GM19240 (cell line): ENCODE measurements around the gene PTPRM.
"Not testable (repeated sequence)": the region's sequence is repeated elsewhere in the genome, so short reads cannot be mapped to it uniquely, and the experiment has no call there.

Source experiments
- DNase-seq: peaks from one replicate; pipeline ENCODE4 v3.0.0; 2011; ENCODE audit warnings: low spot score; ENCODE audit not compliant: insufficient read length

The PTPRM gene

DNA sequence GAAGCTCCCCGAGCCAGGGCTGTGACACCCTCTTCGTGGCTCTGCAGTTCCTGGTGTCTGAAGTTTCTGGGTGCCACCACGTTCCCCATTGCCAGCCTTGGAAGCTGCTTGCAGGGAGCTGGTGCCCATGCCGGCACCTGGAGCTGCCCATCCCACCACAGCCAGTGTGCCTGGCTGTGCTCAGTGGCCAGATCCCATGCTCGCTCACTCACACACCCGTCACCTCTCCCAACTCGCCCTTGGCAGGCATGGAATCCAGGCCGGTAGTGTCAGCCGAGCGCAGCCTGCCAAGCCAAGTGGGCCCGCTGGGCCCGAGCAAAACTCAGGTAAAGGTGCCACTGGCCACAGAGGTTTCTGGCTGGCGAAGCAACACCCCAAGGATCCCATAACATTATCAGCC is 370.2 kb downstream of the PTPRM start:
- no peak for DNase-seq

DNA sequence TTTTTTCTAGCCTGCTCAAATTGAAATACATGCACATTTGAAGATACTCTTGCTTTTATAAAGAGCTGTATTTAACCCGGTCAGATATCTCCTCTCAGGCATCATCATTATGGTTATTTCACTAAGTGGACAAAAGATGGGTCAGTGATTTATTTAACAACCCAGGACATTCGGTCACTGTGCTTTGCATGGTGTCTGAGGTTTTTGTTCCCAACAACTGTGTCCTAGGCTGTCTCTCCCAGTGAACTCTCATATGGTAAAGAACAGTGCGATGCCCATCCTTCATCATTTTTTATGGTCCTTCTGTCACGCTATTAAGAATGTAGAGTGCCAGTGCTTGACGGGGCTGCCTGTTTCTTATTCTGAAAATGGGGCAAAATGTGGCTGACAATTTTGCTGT is 372.4 kb downstream of the PTPRM start:
- DNase-seq: no peak

DNA sequence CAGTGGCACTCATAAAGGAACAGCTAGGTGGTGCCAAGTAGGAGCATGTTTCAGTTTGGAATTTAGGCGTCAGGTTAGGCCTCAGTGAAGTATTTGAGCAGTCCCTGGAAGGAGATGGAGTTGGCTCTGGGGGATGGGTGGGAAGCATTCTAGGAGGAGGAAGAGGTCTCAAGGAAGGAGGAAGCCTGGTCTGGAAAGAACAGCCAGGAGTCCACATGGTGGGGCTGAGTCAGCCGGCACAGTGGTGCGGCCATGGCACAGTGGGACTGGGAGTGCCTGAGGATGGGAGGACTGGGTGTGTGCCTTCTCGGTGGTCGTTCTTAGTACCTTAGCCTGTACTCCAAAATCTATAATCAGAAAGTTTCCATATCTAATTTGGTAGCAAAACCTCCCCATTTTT is 373.3 kb downstream of the PTPRM start:
- no peak for DNase-seq

DNA sequence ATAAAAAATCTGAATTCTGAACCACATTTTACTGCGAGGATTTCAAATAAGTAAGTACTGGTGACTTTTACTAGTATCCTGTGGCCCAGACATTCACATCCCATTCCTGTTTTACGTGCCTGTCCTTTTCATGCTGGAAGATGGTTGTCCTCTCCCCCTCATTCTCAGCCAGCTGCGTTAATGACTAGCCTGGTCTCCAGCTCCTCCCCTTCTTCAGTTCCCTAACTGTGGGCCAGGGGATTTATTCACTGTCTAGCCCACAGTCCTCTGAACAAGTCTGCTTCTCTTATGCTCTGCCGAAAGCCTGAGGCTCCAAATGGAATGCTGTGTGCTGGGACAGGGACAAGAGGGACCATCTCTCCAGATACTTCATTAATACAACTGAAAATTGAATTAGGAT is 373.9 kb downstream of the PTPRM start:
- DNase-seq: no peak

DNA sequence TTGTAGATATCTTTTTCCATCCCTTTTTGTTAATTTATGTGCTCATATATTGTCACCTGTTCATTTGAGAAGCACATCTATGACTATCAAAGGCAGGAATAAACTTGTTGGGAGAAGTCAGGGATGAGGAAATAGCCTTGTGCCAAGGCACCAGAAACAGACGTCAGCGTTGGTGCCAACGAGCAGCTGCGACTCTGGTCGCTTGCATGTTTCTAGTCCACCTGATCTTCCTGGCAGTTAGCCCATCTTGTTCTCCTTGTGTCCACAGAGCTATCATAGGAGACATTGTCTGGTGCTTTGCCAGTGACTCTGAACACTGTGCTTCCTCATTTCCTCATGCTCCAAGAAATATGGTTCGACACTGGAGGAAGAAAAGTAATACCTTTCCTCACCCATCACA is 374.4 kb downstream of the PTPRM start:
- DNase-seq: no peak

DNA sequence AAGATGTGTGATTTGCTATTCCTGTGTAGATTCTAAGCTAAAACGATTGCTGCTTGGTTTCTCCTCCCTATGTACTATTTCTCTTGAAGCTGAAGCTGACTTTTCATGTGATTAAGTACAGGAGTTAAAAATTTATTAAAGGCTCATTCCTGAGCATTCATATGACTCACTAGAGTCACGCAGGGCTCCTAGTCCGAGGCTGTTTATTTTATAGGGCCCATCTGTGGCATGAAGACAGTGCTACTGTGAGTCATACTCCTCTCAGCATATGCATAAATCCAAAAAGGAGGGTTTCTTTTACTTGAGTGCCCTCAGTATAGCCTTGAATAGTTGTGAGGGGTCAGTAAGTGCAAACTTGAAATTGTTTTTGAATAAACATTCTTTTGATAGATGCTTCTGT is 378.8 kb downstream of the PTPRM start:
- DNase-seq: no peak

DNA sequence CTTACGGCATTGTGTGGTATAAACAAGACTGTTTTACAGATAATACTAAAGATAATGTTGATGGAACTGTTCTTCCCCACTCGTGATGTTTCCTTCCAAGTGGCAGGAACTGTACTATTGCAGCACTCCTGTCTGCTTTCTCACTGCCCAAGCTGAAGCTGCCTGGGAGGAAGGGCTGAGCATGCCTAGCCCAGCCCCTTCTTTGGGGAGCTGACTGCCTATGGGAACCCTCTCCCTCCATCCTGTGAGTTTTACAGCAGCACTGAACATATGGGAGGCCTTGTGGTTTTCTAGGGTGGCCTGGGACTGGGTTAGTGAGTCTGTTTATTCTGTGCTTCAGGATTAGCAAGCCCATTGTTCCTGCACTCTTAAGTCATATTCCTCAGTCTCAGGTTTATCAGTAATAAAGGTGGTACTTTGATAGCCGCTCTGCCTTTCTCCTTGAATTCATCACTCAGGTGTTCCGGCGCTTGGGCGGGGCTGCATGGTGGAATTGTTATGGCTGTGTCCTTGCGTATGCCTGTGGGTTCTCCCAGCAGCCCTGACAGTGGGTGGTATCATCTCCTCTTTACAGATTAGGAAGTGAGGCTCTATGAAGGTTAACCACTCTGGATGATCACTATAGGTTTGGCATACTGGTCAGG is 379.7 kb downstream of the PTPRM start:
- no peak for DNase-seq

DNA sequence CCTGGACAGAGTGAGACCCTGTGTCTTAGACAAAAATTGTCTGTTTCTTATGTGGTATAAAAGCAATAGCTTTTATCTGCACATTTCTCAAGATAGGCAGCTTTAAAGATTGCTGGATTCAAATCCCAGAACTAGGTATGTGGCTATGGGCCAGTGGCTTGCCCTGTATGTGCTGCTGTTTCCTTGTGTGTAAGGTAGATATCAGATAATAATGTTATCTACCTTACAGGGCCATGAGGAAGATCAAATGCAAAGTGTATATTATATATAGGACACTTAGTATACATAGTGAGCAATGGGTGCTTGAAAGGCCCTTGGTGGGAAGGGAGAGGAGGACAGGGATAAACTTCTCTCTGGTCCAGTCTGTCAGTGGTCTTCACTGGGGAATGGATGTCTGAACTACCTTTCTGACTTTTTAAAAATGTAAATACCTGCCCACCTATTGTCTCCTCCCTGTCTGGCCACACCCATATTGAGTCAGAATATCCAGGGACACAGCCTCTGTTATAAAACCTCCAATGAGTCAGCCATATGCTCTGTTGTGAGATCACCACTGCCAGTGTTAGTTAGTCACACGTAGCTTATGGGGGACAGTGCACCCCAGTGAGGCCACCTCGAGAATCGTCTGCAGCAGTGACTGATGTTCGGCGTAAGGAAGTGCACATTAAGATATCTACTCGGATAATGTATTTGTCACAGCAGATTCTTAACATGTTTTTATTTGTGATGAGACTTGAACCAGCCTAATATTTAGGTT is 383.4 kb downstream of the PTPRM start:
- DNase-seq: no peak

DNA sequence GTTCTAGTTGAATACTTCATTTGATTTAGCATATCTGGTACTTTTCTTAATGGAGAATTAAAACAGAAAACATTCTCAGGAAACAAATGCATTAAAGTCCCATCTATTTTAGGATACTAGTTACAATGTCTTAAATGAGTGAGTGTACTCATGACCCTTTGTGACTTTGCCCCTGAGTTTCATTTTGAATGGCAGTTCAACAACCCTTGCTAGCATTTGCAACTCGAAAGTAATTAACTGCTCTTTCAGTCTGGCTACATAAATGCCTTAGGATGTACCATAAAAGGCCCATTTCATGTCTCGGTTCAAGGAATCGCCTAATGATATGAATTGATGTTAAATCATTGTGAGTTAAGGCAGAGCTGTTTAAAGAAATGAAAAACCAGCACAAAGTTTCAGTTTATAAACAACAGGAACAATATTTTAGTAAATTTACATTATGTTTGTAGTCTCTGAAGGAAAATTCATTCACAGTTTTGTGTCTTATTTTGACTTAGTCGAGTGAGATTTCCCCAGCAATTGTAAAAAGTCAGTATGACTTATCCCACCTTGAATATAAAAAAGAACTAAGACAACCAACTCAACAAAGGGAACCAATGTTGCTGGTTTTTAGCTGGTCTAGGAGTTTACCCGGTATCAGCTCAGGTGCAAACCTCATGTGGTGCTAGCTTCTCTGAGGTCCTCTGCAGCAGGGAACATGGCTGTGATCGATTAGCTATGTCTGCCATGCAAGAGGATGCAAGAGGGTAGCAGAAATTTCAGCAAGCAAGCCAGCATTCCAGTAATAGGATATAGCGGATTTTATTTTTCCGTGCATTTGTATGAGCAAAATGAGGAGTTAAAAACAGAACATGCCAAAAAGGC is 386.2 kb downstream of the PTPRM start:
- DNase-seq: no peak

DNA sequence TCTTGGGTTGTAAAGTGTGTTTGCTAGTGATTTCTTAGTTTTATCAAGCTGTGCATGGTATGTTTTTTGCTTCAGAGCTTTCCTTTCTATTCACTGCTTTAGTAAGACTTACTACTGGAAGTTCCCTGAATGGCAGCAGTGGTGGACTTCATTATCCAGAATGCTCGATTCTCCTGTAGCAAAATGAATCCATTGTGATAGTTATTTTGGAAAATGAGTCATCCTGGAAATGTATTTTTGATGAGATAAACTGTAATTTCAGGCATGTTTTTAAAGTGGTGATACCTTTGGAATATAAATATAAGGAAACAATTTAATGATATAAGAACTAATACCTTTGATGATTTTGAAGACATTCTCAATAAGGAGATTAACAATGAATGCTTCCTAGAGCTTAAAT is 387.1 kb downstream of the PTPRM start:
- DNase-seq: no peak

DNA sequence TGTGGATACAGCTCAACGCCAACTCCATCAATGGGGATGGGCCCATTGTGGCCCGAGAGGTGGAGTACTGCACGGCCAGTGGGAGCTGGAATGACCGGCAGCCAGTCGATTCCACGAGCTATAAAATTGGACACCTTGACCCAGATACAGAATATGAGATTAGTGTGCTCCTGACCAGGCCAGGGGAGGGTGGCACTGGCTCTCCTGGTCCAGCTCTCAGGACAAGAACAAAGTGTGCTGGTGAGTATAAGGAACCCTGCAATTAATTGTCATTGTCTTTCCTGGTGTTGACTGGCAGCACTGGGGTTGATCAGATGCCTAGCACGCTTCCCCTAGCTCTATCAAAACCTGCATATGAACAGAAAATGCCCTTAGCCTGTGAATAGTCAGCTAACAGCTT is 388.1 kb downstream of the PTPRM start:
- no peak for DNase-seq

DNA sequence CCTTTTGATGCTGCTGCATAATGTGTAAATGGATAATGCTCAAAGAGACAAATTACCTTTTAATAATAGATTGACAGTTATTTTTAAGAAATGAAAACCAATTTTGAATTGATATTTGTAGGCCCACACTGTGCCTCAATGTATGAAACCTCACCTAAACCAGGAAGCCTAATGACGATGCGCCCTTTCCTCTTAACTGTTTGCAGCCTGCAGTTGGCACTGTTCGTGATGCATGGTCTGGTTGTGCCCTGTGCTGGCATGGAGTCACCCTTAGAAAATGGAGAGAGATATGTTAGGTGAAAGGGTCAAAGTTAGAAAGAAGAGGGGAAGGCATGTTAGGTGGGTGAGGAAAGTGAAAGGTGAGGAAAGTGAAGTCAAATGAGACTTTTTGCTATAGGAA is 390.2 kb downstream of the PTPRM start:
- no peak for DNase-seq

DNA sequence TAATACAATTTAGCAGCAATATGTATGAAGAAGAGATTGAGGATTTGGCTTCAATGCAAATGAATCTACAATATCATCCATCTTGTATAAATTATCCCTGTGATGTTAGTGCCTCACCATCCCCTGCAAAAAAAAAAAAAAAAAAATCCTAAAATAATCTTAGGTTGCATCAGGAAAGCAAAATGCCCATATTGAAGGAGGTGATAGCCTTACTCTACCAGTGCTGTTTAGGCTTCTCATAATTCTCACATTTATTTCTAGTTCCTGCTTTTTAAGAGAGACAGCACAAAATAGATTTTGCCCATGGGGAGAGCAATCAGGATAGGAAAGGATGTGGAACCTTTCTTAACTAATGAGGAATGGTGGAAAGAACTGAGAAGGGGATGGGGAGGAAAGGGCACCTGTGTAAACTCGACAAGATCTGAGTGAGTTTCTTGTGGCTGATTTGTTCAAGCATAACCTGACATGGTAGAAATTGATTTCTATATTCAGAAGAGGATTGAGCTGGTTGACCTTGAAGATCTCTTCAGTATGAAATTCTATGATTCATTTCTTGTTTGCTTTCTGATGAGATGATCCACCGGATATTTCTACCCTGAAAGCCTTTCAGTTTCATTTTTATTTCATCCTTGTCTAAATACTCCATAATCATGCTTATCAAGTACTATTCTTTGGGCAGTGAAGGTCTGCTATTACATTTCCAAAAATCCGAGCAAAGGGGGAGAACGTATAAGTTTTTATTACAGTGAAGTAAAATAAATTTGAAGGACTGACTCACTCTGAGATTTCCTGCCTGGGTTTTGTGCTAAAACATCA is 391.2 kb downstream of the PTPRM start:
- DNase-seq: no peak

DNA sequence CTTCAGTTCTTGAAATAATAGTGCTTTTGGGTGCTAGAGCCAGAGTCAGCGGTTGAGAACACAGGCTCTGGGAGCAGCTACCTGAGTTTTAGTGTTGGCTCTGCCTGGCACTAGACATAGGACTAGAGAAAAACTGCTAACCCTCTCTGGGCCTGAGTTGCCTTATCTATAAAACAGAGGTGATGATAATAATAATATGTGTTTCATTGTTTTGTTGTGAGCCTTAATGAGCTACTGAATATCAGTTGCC is 391.7 kb downstream of the PTPRM start:
- DNase-seq: no peak

DNA sequence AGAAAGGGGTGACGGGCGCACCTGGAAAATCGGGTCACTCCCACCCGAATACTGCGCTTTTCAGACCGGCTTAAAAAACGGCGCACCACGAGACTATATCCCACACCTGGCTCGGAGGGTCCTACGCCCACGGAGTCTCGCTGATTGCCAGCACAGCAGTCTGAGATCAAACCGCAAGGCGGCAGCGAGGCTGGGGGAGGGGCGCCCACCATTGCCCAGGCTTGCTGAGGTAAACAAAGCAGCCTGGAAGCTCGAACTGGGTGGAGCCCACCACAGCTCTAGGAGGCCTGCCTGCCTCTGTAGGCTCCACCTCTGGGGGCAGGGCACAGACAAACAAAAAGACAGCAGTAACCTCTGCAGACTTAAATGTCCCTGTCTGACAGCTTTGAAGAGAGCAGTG is 399.6 kb downstream of the PTPRM start:
- DNase-seq: not testable (repeated sequence)

DNA sequence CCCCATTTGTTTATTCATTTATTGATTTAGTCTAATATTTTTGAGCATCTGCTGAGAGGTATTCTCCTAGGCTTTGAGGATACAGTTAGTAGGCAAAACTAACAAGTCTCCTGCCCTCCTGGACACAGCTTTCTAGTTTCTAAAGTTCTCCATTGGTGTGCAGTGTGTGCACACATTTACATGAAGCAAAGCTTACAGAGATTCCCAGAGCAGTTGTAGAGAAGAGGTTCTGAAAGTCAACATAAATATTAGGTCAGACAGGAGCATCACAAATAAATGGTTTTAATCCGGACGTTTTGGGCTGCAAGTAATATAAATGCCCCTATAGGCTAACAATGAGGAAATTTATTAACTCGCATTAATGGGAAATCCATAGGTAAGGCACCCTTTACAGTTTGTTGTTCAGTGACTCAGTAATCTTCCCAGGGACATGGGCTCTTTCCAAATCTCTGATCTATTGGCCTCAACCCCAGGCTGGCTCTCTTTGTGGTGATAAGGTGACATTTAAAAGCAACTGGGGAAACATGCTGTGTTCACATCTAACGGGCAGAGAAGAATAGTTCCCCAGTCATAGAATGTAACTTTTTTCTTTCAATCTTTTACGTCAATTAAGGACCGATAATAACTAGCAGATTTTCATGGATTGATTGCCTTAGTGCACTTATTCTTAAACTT is 407.2 kb downstream of the PTPRM start:
- DNase-seq: no peak

DNA sequence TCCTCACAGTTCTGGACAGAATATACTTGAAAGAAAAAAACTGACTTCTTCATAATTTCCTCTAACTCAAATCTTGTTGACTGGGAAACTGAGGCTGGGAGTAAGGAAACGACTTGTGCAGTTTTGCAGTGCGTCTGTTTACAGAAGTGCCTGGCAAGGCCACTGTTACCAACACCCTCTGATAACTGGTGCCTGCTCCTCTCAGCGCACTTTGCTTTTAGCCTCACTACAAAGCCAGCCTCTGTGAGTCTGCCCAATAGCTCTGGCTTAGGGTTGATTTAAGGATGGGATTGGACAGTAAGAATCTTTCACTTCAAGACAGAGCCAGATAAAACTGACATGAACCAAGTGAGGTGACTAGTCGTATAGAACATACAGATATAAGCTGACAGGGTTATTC is 410.8 kb downstream of the PTPRM start:
- no peak for DNase-seq

DNA sequence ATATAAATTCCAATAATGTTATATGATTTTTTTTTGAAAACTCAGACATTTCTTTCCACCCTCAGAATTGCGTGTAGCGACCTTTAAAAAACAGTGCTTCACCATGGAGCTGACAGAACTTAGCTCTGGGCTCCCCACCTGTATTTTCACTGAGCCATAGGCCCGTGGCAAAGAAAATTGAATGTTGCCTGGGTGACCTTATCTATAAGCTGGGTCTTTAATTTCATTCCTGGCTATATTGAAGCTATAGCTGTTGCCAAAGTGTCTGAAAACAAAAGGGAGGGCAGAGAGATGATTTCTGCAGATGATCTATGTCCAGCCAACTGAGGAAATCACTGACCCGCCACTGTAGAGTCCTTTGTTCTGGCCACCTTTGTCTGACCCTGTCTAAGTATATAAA is 411.7 kb downstream of the PTPRM start:
- DNase-seq: no peak

DNA sequence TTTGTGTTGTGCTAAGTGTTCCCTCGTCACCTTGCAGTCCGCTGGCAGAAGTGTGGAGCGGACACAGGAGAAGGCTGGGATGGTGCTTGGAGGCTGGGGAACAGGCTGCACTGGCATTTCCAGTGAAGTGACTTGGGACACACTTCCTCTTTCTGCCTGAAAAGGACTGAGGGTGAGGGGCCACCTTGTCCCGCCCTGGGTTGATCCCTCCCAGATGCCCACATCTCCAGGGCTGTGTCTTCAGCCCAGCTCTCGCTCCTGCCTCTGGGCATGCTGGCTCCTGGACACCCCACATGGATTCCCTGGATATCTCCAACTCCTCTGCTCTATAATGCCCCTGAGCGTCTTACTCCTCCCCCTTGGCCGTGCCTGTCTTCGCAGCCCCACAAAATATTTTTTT is 412.6 kb downstream of the PTPRM start:
- no peak for DNase-seq

DNA sequence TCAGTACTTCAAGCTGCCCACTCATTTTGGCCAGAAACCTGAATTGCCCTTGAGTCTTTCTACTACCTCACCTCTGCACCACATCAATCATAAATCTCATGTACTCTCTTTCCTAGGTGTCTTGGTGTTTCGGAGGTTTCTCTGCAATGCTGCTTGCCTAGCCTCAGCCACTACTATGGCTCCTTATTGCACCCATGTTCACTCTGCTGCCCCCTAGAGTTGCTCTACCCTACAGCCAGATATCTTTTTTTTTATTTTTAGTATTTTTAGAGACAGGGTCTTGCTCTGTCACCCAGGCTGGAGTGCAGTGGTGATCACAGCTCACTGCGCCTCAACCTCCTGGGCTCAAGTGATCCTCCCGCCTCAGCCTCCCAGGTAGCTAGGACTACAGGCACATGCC is 413.0 kb downstream of the PTPRM start:
- no peak for DNase-seq

DNA sequence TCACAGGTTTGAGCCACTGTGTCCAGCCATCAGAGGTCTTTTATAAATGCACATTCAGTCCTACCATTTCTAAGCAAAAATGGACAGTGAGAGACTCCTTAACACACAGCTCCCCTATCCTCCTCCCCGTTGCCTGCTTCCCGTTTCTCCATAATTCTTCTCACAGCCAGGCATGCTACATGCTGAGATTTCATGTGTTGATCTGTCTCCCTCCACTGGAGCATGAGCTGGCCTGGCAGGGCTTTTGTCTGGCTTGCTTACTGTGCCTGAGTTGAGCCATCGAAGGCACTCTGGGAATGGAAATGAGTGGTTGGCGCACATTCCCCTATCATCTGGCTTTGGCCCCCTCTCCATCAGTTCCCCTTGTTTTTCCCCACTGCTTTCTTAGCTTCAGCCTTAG is 413.5 kb downstream of the PTPRM start:
- DNase-seq: no peak
